Suprapubic skin (tissue), 4 donors: ENCODE measurements around the gene MS4A13. TPM values are rescaled to one million over a fixed set of nuclear protein-coding genes. Genes with fewer than 3 reads are reported as not detected.

Experiments
- DNase-seq, 2 donors: peaks; one replicate each; pipeline ENCODE4 v3.0.0-alpha.2; 2019; ENCODE audit warnings: low spot score in 2 of 2
- H3K27ac ChIP-seq: fragments of 200-600 bp; sonication (generic); one replicate; pipeline ENCODE4 v1.5.1; 2019
- H3K27me3 ChIP-seq: fragments of 200-600 bp; sonication (generic); one replicate; pipeline ENCODE4 v1.5.1; 2019
- H3K36me3 ChIP-seq: fragments of 200-600 bp; sonication (generic); one replicate; pipeline ENCODE4 v1.5.1; 2019
- H3K4me1 ChIP-seq: fragments of 200-600 bp; sonication (generic); one replicate; pipeline ENCODE4 v1.5.1; 2019
- H3K4me3 ChIP-seq: fragments of 200-600 bp; sonication (generic); one replicate; pipeline ENCODE4 v1.5.1; 2019; ENCODE audit warnings: mild to moderate bottlenecking
- H3K9me3 ChIP-seq: fragments of 200-600 bp; sonication (generic); one replicate; pipeline ENCODE4 v1.5.1; 2019
- CTCF ChIP-seq, 2 donors: fragments of 200-600 bp in 1 of 2; fragments of 450-650 bp in 1 of 2; sonication (generic) in 1 of 2; IDR thresholded peaks; one replicate each; pipeline ENCODE4 v1.5.1; 2016 to 2019; ENCODE audit warnings: antibody characterized with exemption in 2 of 2, mild to moderate bottlenecking in 1 of 2, moderate library complexity in 1 of 2
- EP300 ChIP-seq: sonication (generic); formaldehyde crosslinking; IDR thresholded peaks from one replicate; pipeline ENCODE4 v1.6.1; 2017; ENCODE audit warnings: antibody characterized with exemption
- POLR2A ChIP-seq, 2 donors: fragments of 450-650 bp; IDR thresholded peaks; one replicate each; pipeline ENCODE4 v1.6.1; 2017; ENCODE audit warnings: antibody characterized with exemption in 2 of 2, mild to moderate bottlenecking in 2 of 2, moderate library complexity in 2 of 2
- POLR2AphosphoS5 ChIP-seq, 3 donors: sonication (generic); formaldehyde crosslinking; IDR thresholded peaks; one replicate each; pipeline ENCODE4 v1.6.1; 2017; ENCODE audit warnings: antibody characterized with exemption in 3 of 3
- WGBS: methylation state at CpG from one replicate; pipeline ENCODE4 v1.1.5; 2018; 5-methylcytosine and 5-hydroxymethylcytosine counted together
- total RNA-seq, 4 donors: library from RNA; depleted of rRNA; stranded (reverse); fragments of >200 nt; gene quantifications; one replicate each; pipeline ENCODE4 v1.1.0, GENCODE V29; 2016

Gene MS4A13
- total RNA-seq, 4 donors from 2014 or later: not detected

DNA sequence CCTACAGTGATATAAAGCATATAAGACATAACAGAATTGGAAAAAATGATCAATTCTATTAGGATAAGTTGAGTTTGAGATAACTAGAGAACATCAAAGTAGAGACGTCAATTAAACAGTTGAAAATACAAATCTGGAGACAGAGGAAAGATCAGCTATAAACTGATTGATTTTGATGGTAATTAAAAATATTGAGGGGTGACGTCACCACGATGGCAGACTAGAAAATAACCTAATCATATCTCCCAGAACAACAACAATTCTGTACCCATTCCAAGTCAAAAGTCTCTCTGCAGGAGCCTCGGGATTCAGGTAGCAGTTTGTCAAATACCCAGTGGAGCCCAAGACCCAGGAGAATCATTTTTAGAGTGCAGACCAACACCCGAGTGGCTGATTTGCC lies 28.9 kb downstream of the MS4A13 start:
- Histone ChIP-seq H3K4me1 (no peaks in the 10 kb centered on the region), H3K4me3 (no peak overlapping the region), H3K27ac (no peak overlapping the region), H3K27me3 (no peaks in the 10 kb centered on the region), H3K36me3 (no peaks in the 10 kb centered on the region), H3K9me3 (no peaks in the 10 kb centered on the region)
- TF ChIP-seq EP300: no peak
- TF ChIP-seq POLR2AphosphoS5 (IDR thresholded peaks at IDR 0.05): no peak
- TF ChIP-seq CTCF (IDR thresholded peaks at IDR 0.05): no peak
- no peak for TF ChIP-seq POLR2A (IDR thresholded peaks at IDR 0.05)
- no peak for DNase-seq
- 85% methylated on average over 5 of the region's 5 CpGs for WGBS

DNA sequence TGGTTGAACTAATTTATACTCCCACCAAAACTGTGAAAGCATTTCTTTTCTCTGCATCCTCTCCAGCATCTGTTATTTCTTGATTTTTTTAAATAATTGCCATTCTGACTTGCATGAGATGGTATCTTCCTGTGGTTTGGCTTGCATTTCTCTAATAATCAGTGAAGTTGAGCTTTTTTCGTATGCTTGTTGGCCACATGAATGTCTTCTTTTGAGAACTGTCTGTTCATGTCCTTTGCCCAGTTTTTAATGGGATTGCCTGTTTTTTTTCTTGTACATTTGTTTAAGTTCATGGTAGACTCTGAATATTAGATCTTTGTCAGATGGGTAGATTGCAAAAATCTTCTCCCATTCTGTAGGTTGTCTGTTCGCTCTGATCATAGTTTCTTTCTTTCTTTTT lies 46.1 kb downstream of the MS4A13 start:
- no peaks in the 10 kb centered on the region for H3K36me3 ChIP-seq
- TF ChIP-seq POLR2AphosphoS5 (IDR thresholded peaks at IDR 0.05): no peak
- no peak for TF ChIP-seq EP300
- TF ChIP-seq POLR2A (IDR thresholded peaks at IDR 0.05): no peak
- TF ChIP-seq CTCF (IDR thresholded peaks at IDR 0.05): no peak
- H3K4me1 ChIP-seq: no peaks in the 10 kb centered on the region
- H3K27ac ChIP-seq: no peak overlapping the region
- WGBS: 36% methylated on average over 2 of the region's 2 CpGs
- no peak for DNase-seq
- peaks cover 12% of the 10 kb centered on the region for H3K9me3 ChIP-seq
- H3K27me3 ChIP-seq: no peaks in the 10 kb centered on the region
- no peak overlapping the region for H3K4me3 ChIP-seq

- DNase-seq: no peak
- H3K27me3 ChIP-seq: no peaks in the 10 kb centered on the region
- peaks cover 5% of the 10 kb centered on the region for H3K9me3 ChIP-seq
- WGBS: 62% methylated on average over 8 of the region's 8 CpGs
- no peak for TF ChIP-seq CTCF (IDR thresholded peaks at IDR 0.05)
- no peak for TF ChIP-seq POLR2A (IDR thresholded peaks at IDR 0.05)
- no peak for TF ChIP-seq POLR2AphosphoS5 (IDR thresholded peaks at IDR 0.05)
- no peak for TF ChIP-seq EP300
- H3K27ac ChIP-seq: no peak overlapping the region
- H3K4me1 ChIP-seq: no peaks in the 10 kb centered on the region
- no peak overlapping the region for H3K4me3 ChIP-seq
- no peaks in the 10 kb centered on the region for H3K36me3 ChIP-seq
Observed at GRCh38 chr11:60563553-60564235, 48.5 kb downstream of the MS4A13 start.

DNA sequence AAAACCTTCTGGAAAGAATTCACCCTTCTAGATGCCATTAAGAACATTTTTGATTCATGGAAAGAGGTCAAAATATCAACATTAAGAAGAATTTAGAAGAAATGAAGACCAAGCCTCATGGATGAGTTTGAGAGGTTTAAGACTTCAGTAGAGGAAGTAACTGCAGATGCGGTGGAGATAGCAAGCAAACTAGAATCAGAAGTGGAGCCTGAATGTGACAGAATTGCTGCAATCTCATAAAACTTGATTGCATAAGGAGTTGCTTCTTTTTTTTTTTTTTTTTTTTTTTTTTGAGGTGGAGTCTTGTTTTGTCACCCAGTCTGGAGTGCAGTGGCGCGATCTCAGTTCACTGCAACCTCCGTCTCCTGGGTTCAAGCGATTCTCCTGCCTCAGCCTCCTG lies 51.6 kb downstream of the MS4A13 start:
- TF ChIP-seq CTCF (IDR thresholded peaks at IDR 0.05): no peak
- TF ChIP-seq POLR2A (IDR thresholded peaks at IDR 0.05): no peak
- TF ChIP-seq EP300: no peak
- TF ChIP-seq POLR2AphosphoS5 (IDR thresholded peaks at IDR 0.05): no peak
- WGBS: 94% methylated on average over 5 of the region's 5 CpGs
- Histone ChIP-seq H3K27ac (no peak overlapping the region), H3K4me3 (no peak overlapping the region), H3K9me3 (no peaks in the 10 kb centered on the region), H3K4me1 (no peaks in the 10 kb centered on the region), H3K27me3 (no peaks in the 10 kb centered on the region), H3K36me3 (no peaks in the 10 kb centered on the region)
- DNase-seq: no peak

DNA sequence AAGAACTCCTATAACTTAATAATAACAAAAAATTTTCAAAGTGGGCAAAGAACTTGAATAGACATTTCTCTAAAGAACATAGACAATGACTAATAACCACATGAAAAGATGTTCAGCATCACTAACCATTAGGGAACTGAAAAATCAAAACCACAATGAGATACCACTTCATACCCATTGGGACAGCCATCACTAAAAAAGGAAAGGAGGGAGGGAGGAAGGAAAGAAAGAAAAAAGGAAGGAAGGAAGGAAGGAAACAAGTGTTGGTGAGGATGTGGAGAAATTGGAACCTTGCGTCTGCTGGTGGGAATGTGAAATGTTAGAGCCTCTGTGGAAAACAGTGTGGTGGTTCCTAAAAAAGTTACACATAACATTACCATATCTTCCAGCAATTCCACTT lies 55.8 kb downstream of the MS4A13 start:
- Histone ChIP-seq H3K9me3 (no peaks in the 10 kb centered on the region), H3K4me1 (no peaks in the 10 kb centered on the region), H3K27ac (no peak overlapping the region), H3K36me3 (no peaks in the 10 kb centered on the region), H3K4me3 (no peak overlapping the region), H3K27me3 (no peaks in the 10 kb centered on the region)
- 77% methylated on average over 1 of the region's 1 CpG for WGBS
- no peak for DNase-seq
- TF ChIP-seq POLR2AphosphoS5 (IDR thresholded peaks at IDR 0.05): no peak
- TF ChIP-seq CTCF (IDR thresholded peaks at IDR 0.05): no peak
- no peak for TF ChIP-seq POLR2A (IDR thresholded peaks at IDR 0.05)
- TF ChIP-seq EP300: no peak
